K562 (cell line): Measurements from ENCODE around the gene HSPA4. TPM values are rescaled to one million over a fixed set of nuclear protein-coding genes. Genes with fewer than 3 reads are reported as not detected.

ENCODE experiments used
- ATF1 ChIP-seq, 2 experiments: fragments of 450-650 bp in 1 of 2; IDR thresholded peaks; 2 replicates each; pipeline ENCODE4 v1.6.1; 2016; ENCODE audit warnings: missing compliant biosample characterization in 1 of 2, missing genetic modification characterization in 1 of 2
- CBX8 ChIP-seq: fragments of 200-600 bp; sonication (generic); IDR thresholded peaks from 2 replicates; pipeline ENCODE4 v1.6.1; 2012; ENCODE audit warnings: borderline replicate concordance, mixed run types, low read depth, mild to moderate bottlenecking, moderate library complexity, mixed read lengths, low read length, control low read depth, inconsistent platforms; ENCODE audit not compliant: poor library complexity, severe bottlenecking; ENCODE audit errors: extremely low read depth
- CCAR2 ChIP-seq: fragments of 200-400 bp; formaldehyde crosslinking; IDR thresholded peaks from 2 replicates; pipeline ENCODE4 v1.6.1; 2017; ENCODE audit warnings: mild to moderate bottlenecking, low read depth, low read length
- DMBX1 ChIP-seq: fragments of 250-450 bp; sonication (Bioruptor Pico); IDR thresholded peaks from 2 replicates; pipeline ENCODE4 v1.8.0; 2022; ENCODE audit warnings: inconsistent platforms, mild to moderate bottlenecking, moderate library complexity, borderline replicate concordance
- E2F3 ChIP-seq: fragments of 250-450 bp; sonication (Bioruptor Pico); IDR thresholded peaks from 2 replicates; pipeline ENCODE4 v1.4.0; 2020; ENCODE audit warnings: mild to moderate bottlenecking
- GABPA ChIP-seq: fragments of 200-800 bp; sonication (Bioruptor generic); conservative IDR thresholded peaks from 2 replicates; pipeline ENCODE4 v1.6.1; 2016; ENCODE audit warnings: low read depth, missing genetic modification characterization, missing compliant biosample characterization
- GATAD2B ChIP-seq: fragments of 450-650 bp; IDR thresholded peaks from 2 replicates; pipeline ENCODE4 v1.6.1; 2017; ENCODE audit warnings: mild to moderate bottlenecking, borderline replicate concordance
- KLF1 ChIP-seq: fragments of 450-650 bp; IDR thresholded peaks from 2 replicates; pipeline ENCODE4 v1.6.1; 2016; ENCODE audit warnings: missing genetic modification characterization, missing compliant biosample characterization
- L3MBTL2 ChIP-seq: fragments of 450-650 bp; IDR thresholded peaks from 2 replicates; pipeline ENCODE4 v1.6.1; 2016; ENCODE audit warnings: mild to moderate bottlenecking, moderate library complexity
- LEF1 ChIP-seq: fragments of 450-650 bp; IDR thresholded peaks from 2 replicates; pipeline ENCODE4 v1.6.1; 2016; ENCODE audit warnings: mild to moderate bottlenecking
- MTF1 ChIP-seq: fragments of 250-450 bp; sonication (Bioruptor Pico); IDR thresholded peaks from 2 replicates; pipeline ENCODE4 v1.9.0; 2021; ENCODE audit warnings: moderate library complexity, mild to moderate bottlenecking, inconsistent platforms, borderline replicate concordance
- RAD21 ChIP-seq, 2 experiments: fragments of 250-450 bp in 1 of 2; fragments of 450-650 bp in 1 of 2; sonication (Bioruptor Pico) in 1 of 2; formaldehyde crosslinking in 1 of 2; IDR thresholded peaks in 1 of 2; conservative IDR thresholded peaks in 1 of 2; 2 replicates each; pipeline versions ENCODE4 v1.4.0 to v1.8.0; 2020 to 2022; ENCODE audit warnings: mild to moderate bottlenecking in 2 of 2, moderate library complexity in 1 of 2
- RBM25 ChIP-seq: fragments of 200-400 bp; formaldehyde crosslinking; IDR thresholded peaks from 2 replicates; pipeline ENCODE4 v1.6.1; 2018; ENCODE audit warnings: low read length, low read depth, moderate library complexity; ENCODE audit not compliant: severe bottlenecking
- TARDBP ChIP-seq: fragments of 450-650 bp; IDR thresholded peaks from 2 replicates; pipeline ENCODE4 v1.6.1; 2016
- TCF7L2 ChIP-seq: fragments of 150-350 bp; IDR thresholded peaks from 2 replicates; pipeline ENCODE4 v1.6.1; 2016; ENCODE audit warnings: low read depth, mild to moderate bottlenecking, low read length, moderate library complexity
- U2AF2 ChIP-seq: fragments of 200-400 bp; formaldehyde crosslinking; optimal IDR thresholded peaks from 2 replicates; pipeline ENCODE3; 2017; ENCODE audit warnings: low read depth, mild to moderate bottlenecking, low read length
- polyA plus RNA-seq, 8 experiments: library from polyadenylated mRNA; depleted of rRNA in 4 of 8; stranded (reverse) in 5 of 8; unstranded in 3 of 8; fragments of >200 nt; fragmentation: Nextera tagmentation in 2 of 8; fragmentation: Illumina TruSeq in 1 of 8; extraction: Ambion mirVana in 2 of 8; extraction: Trizol in 1 of 8; gene quantifications; 2 replicates each; pipeline versions ENCODE4 v1.2.1 to v1.2.3, GENCODE V29; 2011 to 2014; ENCODE audit warnings: inconsistent platforms in 1 of 8, missing spikeins in 1 of 8
- total RNA-seq, 7 experiments: library from RNA; depleted of rRNA in 6 of 7; stranded (reverse); fragments of >200 nt in 6 of 7; fragmentation: Illumina TruSeq in 2 of 7; extraction: Trizol in 2 of 7; gene quantifications; 2 replicates each; pipeline versions ENCODE4 v1.2.1 to v1.2.3, GENCODE V29; 2011 to 2021; ENCODE audit warnings: low replicate concordance in 1 of 7
- TF ChIP-seq, protein P1 (sequence below): sonication (generic); formaldehyde crosslinking; IDR thresholded peaks from 2 replicates; pipeline ENCODE4 v1.8.0; 2023; ENCODE audit warnings: mild to moderate bottlenecking, missing genetic modification reagents
- TF ChIP-seq, protein P2 (sequence below): fragments of 450-650 bp; IDR thresholded peaks from 2 replicates; pipeline ENCODE4 v1.6.1; 2014; ENCODE audit warnings: low read depth, mild to moderate bottlenecking, moderate library complexity, borderline replicate concordance
- TF ChIP-seq, protein P3 (sequence below): fragments of 450-650 bp; formaldehyde crosslinking; IDR thresholded peaks from 2 replicates; pipeline ENCODE4 v1.4.0; 2020; ENCODE audit warnings: mild to moderate bottlenecking, moderate library complexity
- TF ChIP-seq, protein P4 (sequence below): fragments of 450-650 bp; IDR thresholded peaks from one replicate; pipeline ENCODE4 v1.6.1; 2018; ENCODE audit warnings: mild to moderate bottlenecking, moderate library complexity; ENCODE audit not compliant: partially characterized antibody

Gene HSPA4
- total and polyA plus RNA-seq, 9 of the 15 experiments (the other 6 are each of a cell fraction or from before 2014, with no cell fraction given): 90.3 to 286 (median 148) TPM

DNA sequence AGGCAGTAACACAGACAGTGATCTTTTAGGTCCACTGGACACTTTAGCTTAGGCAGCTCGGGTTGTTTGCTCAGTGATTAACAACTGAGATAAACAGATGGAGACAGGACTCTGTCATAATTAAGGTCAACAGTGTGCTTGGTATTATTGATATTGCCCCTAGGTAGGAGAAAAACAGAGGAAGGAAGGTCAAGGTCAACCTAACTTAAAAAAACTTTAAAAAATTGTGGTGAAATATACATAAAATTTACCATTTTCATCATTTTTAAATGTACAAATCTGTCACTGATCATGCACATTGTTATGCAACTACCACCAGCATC is 2.1 kb upstream of the HSPA4 start (continued):
- no peak for TF ChIP-seq CBX8
- no peak for TF ChIP-seq E2F3
- TF ChIP-seq, protein P1, sequence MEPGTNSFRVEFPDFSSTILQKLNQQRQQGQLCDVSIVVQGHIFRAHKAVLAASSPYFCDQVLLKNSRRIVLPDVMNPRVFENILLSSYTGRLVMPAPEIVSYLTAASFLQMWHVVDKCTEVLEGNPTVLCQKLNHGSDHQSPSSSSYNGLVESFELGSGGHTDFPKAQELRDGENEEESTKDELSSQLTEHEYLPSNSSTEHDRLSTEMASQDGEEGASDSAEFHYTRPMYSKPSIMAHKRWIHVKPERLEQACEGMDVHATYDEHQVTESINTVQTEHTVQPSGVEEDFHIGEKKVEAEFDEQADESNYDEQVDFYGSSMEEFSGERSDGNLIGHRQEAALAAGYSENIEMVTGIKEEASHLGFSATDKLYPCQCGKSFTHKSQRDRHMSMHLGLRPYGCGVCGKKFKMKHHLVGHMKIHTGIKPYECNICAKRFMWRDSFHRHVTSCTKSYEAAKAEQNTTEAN (CRISPR knock-in tag): no peak
- TF ChIP-seq, protein P2, sequence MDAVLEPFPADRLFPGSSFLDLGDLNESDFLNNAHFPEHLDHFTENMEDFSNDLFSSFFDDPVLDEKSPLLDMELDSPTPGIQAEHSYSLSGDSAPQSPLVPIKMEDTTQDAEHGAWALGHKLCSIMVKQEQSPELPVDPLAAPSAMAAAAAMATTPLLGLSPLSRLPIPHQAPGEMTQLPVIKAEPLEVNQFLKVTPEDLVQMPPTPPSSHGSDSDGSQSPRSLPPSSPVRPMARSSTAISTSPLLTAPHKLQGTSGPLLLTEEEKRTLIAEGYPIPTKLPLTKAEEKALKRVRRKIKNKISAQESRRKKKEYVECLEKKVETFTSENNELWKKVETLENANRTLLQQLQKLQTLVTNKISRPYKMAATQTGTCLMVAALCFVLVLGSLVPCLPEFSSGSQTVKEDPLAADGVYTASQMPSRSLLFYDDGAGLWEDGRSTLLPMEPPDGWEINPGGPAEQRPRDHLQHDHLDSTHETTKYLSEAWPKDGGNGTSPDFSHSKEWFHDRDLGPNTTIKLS: no peak
- TF ChIP-seq GABPA (tag): no peak
- no peak for TF ChIP-seq DMBX1
- TF ChIP-seq, protein P3, sequence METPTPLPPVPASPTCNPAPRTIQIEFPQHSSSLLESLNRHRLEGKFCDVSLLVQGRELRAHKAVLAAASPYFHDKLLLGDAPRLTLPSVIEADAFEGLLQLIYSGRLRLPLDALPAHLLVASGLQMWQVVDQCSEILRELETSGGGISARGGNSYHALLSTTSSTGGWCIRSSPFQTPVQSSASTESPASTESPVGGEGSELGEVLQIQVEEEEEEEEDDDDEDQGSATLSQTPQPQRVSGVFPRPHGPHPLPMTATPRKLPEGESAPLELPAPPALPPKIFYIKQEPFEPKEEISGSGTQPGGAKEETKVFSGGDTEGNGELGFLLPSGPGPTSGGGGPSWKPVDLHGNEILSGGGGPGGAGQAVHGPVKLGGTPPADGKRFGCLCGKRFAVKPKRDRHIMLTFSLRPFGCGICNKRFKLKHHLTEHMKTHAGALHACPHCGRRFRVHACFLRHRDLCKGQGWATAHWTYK (CRISPR knock-in tag): no peak
- no peak for TF ChIP-seq CCAR2
- no peak; the same call in 1 of the 2 replicates for TF ChIP-seq GATAD2B
- TF ChIP-seq RAD21 (CRISPR knock-in tag; conservative IDR thresholded peaks at IDR 0.05 in 1 of 2, IDR thresholded peaks at IDR 0.05 in 1 of 2): peak in 1 of 2 experiments; percentile 16; a peak in 2 of 4 replicates
- TF ChIP-seq L3MBTL2: no peak
- TF ChIP-seq TCF7L2: no peak
- TF ChIP-seq LEF1: peak; percentile 74; the same call in 1 of the 2 replicates
- TF ChIP-seq ATF1 (CRISPR knock-in tag; IDR thresholded peaks at IDR 0.05): no peak
- TF ChIP-seq ATF1 (tag; IDR thresholded peaks at IDR 0.05): no peak
- TF ChIP-seq KLF1 (tag): no peak
- TF ChIP-seq, protein P4, sequence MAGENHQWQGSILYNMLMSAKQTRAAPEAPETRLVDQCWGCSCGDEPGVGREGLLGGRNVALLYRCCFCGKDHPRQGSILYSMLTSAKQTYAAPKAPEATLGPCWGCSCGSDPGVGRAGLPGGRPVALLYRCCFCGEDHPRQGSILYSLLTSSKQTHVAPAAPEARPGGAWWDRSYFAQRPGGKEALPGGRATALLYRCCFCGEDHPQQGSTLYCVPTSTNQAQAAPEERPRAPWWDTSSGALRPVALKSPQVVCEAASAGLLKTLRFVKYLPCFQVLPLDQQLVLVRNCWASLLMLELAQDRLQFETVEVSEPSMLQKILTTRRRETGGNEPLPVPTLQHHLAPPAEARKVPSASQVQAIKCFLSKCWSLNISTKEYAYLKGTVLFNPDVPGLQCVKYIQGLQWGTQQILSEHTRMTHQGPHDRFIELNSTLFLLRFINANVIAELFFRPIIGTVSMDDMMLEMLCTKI: no peak
- no peak for TF ChIP-seq TARDBP
- no peak for TF ChIP-seq MTF1
- no peak for TF ChIP-seq RBM25
- TF ChIP-seq U2AF2: no peak
